Fibroblast of skin of abdomen (primary cell): Measurements from ENCODE around the gene MTRF1.
"Not testable (repeated sequence)": the region's sequence is repeated elsewhere in the genome, so short reads cannot be mapped to it uniquely, and the experiment has no call there.

Source experiments
- DNase-seq: peaks from one replicate; pipeline ENCODE4 v3.0.0-alpha.2; 2013

The MTRF1 gene

GRCh38 chr13:41222259-41222852 is 41.0 kb downstream of the MTRF1 start:
- peak; percentile 48 for DNase-seq

DNA sequence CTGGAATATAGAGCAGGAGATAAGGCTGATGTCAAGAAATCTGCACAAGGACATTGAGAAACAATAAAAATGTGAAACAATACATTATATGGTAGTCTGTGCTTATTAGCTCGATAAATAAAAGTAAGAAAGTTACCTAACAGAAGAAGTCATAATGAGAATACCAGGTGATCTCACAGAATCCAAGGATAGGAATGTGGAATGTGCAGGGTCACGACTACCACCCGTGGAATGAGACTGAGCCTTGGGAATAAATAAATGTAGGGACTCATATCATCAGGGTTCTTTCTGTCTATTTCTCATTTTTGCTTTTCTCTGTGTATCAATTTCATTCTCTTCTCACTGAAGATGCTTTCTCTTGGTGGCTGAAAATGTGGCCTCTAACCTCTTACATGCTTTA is 43.0 kb downstream of the MTRF1 start:
- no peak for DNase-seq

DNA sequence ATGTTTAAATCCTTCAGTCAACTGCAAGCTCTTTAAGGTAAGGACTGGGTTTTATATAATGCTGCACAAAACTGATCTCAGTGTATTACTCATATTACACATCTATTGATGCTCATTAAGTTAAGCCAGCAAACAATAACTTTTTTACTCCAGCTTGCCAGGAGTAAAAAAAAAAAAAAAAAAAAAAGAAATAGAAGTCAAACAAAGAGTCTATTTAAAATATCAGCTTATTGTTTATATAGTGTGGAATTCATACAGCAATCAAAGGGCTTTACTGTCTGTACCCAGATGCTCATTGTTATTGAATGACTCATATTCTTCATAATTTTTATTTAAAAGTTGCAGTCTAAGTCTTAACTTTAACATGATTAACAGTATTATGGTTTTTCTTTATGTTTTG is 47.2 kb downstream of the MTRF1 start:
- peak; percentile 49 for DNase-seq

GRCh38 chr13:41213919-41214318 is 49.5 kb downstream of the MTRF1 start:
- DNase-seq: no peak

DNA sequence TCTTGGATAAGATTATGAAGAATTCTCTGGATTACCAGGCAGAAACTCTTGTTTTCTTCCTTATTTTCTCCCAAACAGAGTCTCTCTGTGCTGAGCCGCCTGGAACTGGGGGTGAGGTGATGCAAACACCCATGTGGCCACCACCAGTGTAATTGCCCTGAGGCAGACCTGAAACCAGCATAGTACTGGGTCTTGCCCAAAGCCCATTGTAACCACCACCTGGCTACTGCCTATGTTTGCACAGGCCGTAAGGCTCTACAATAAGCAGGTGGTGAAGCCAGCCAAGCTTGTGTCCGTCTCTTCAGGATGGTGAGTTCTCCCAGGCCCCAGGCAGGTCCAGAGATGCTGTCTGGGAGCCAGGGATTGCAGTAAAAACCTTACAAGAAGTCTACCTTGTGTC is 50.1 kb downstream of the MTRF1 start:
- DNase-seq: no peak

DNA sequence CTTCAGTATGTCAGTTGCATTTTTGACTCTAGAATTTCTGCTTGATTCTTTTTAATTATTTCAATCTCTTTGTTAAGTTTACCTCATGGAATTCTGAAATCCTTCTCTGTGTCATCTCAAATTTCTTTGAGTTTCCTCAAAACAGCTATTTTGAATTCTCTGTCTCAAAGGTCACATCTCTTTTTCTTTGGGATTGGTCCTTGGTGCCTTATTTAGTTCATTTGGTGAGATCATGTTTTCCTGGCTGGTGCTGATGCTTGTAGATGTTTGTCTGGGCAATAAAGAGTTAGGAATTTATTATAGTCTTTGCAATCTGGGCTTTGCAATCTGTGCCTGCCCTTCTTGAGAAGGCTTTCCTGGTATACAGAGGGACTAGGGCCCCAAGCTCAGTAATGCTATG is 50.5 kb downstream of the MTRF1 start:
- no peak for DNase-seq

DNA sequence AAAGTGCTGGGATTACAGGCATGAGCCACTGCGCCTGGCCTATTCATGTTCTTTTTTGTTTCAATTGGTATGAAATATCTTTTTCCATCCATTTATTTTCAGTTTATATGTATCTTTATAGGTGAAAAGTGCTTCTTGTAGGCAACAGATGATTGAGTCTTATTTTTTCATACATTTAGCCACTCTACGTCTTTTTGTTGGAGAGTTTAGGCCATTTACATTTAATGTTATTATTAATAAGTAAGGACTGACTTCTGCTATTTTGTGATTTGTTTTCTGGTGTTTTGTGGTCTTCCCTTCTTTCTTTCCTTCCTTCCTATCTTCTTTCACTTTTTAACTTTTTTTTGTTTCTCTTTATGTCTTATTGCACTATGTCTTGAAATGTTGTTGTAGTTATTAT is 52.3 kb downstream of the MTRF1 start:
- no peak for DNase-seq

- no peak for DNase-seq
Observed at GRCh38 chr13:41206467-41206866, 56.9 kb downstream of the MTRF1 start.

DNA sequence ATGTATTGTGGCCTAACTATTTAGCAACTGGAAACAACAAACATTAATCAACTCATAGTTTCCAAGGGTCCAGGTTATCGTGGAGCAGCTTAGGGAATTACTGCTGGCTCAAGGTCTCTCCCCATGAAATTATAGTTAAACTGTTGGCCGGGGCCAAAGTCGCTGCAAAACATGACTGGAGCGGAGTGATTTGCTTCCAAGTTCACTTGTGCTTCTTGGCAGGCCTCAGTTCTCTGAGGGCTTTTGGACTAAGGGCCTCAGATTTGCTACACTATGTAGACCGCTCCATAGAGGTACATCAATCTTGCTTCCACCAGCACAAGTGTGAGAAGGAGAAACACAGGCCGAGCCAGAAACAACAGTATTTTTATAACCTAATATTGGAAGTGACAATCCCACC is 59.6 kb downstream of the MTRF1 start:
- DNase-seq: no peak

GRCh38 chr13:41200126-41200525 is 63.2 kb downstream of the MTRF1 start:
- DNase-seq: no peak

DNA sequence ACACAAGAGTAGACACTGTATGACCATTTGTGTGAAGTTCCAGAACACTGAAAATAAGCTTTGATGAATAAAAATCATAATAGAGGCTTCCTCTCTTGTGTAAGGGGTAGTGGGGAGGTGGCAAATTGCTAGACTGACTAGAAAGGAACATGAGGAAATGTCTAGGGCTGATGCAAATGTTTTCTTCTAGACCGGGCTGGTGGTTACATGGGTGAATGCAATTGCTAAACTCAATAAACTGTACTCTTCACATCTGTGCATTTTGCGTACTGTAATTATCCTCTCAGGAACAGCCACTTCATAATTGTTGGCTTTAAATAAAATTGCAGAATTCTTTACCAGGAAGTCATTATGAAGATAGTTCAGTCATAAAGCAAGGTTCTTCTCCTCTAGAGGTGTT is 63.9 kb downstream of the MTRF1 start:
- no peak for DNase-seq

- DNase-seq: no peak
Observed at GRCh38 chr13:41199079-41199478, 64.3 kb downstream of the MTRF1 start.

DNA sequence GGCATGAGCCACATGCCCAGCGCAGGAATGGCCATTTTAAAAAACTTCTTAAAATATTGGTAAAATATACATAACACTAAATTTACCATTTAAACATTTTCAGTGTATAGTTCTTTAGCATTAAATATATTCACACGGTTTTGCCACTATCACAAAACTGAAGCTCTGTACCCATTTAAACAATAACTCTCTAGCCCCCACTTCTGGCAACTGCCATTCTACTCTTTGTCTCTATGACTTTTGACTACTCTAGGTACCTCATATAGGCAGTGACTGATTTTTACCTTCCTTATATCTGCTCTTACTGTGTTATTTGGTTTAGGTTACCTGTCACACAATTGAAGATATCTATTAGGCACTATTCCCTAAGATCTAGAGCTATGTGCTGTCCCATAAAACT is 66.8 kb downstream of the MTRF1 start:
- peak; percentile 14 for DNase-seq

GRCh38 chr13:41196011-41196410 is 67.4 kb downstream of the MTRF1 start:
- no peak for DNase-seq

DNA sequence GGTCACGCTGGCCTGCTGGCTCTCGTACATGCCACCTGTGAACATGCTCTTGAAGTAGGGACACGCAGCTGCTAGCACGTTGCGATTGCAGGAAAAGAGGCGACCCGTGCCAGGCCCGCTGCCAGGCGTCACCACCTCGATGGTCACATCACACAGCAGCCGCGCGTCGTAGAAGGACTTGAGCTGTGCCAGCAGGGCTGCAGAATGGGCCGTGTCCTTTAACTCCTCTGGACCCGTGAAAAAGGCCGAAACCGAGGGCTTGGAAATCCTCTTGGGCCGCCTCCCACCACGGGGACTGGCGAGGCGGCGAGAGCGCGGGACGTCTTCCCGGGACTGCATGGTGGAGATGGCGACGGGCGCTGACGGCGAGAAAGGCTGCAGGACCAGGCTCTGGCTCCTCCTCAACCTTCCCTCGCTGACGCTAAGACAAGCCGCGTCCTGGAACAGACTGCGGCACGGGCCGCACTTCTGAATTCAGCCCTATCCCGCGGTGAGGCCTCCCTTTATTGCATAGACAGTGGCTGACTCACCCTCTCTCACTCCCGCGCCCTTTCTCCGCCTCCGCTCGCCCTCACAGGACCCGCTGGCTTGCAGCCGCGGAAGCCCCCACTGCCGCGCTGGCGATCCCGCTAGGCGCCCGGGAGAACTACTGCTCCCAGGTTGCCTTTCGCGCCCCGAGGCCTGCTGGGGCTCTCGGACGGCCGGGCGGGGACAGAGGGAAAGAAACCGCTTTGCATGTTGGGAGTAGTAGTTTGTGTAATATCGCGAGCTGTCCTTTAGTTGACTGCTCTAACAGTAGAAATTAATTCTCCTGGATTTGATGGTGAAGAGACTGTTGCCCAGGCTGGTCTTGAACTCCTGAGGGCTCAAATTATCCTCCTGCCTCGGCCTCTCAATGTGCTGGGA is 69.2 kb downstream of the MTRF1 start, which contains the start of gene KBTBD7:
TSS of gene KBTBD7 (minus strand) at position 651 of the 906 bp plus-strand sequence. CDS start at position 339, 312 bp downstream.
- DNase-seq: peak; percentile 99

DNA sequence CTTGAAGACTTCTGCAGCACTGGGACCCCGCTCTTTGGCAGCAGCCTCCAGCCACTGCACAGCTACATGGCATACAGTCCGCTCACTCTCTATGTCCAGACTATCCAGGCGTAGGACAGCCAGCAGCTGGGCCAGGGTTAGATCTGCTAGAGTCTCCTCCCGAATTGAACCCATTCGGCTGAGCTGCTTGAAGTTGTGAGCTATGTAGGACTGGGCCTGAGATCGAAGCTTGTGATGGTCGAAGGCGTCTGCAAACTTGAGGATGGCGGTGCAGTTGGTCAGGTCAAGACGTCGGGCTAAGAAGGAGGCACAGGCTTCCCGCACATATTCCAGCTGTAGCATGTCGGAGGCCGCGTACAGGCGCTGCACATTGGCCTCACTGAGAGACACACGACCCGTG is 69.9 kb downstream of the MTRF1 start:
- no peak for DNase-seq

DNA sequence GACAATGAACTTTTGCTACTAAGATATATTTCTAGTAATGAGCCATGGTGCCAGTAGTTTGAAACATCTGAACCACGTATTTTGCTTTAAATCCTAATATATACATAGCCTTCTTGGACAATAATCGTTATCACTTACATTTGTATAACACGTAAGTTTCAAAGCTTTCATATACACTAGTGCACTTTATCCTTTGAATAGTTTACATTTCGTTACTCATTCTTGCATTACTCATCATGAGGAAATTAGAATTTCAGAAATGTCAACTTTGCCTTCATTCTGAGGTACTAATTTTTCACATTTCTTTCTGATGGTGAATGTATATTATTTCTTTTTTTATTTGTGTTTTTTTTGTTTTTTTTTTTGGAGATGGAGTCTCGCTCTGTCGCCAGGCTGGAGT is 74.8 kb downstream of the MTRF1 start:
- peak; percentile 9 for DNase-seq

DNA sequence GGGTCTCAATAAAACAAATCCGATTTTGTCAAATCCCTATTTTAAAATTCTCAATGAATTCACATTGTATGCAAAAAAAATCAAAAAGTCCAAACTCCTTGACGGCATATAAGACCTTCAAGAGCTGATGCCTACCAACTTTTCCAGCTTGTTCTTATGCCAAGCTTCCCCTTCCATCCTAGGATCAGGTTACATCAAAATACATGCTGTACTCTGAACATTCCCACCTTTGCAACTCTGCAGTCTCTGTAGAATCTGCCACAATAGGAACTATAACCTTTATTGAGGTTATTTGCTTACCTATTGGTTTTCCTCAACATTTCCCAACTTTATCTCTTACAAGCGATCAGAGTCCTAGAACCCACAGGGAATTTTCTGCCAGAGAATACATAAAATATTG is 76.9 kb downstream of the MTRF1 start:
- DNase-seq: no peak

DNA sequence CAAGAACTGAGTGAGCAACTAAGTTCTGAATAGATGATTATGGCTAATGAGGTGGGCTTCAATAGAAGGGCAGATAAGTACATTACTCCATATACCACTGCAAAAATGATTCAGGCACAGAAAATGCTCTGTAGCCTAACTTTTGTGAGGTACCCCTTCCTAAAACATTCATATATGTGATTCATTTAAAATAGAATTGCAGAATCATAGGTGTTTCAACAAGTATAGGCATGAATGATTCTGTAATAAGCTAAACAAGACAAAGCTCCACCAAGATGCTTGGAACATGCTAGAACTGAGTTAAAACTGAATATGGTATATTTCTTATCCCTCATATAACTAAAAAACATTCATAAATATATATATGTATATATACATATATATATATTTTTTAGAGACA is 81.1 kb downstream of the MTRF1 start:
- DNase-seq: no peak

- peak; percentile 69 for DNase-seq
Observed at GRCh38 chr13:41179593-41180250, 83.7 kb downstream of the MTRF1 start.

- no peak for DNase-seq
Observed at GRCh38 chr13:41178040-41178439, 85.3 kb downstream of the MTRF1 start.

GRCh38 chr13:41177616-41178015 is 85.8 kb downstream of the MTRF1 start:
- DNase-seq: no peak

DNA sequence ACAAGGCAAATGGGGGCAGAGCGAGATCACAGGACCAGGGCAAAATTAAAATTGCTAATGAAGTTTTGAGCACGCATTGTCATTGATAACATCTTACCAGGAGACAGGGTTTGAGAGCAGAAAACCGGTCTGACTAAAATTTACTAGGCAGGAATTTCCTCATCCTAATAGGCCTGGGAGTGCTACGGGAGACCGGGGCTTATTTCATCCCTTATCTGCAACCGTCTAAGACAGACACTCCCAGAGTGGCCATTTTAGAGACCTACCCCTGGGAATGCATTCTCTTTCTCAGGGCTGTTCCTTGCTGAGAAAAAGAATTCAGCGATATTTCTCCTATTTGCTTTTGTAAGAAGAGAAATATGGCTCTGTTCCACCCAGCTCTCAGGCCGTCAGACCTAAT is 87.8 kb downstream of the MTRF1 start:
- not testable (repeated sequence) for DNase-seq
